Fibroblast of lung (primary cell): ENCODE data around the gene WWOX. TPM values are rescaled to one million over a fixed set of nuclear protein-coding genes. Genes with fewer than 3 reads are reported as not detected.

Experiments used
- DNase-seq, 2 donors: peaks; one replicate each; pipeline versions ENCODE4 v3.0.0 to v3.0.0-alpha.2; 2010; ENCODE audit warnings: low read depth in 2 of 2
- H2AFZ ChIP-seq: 2 replicates; pipeline ENCODE4 v1.5.1; 2012; ENCODE audit warnings: low read length, control low read depth, inconsistent platforms
- H3K27ac ChIP-seq: 2 replicates; pipeline ENCODE4 v1.5.1; 2011; ENCODE audit warnings: low read length, control low read depth; ENCODE audit not compliant: insufficient read depth
- H3K27me3 ChIP-seq: 2 replicates; pipeline ENCODE4 v1.5.1; 2011; ENCODE audit warnings: mild to moderate bottlenecking, low read length; ENCODE audit not compliant: control insufficient read depth, insufficient read depth
- H3K36me3 ChIP-seq: 2 replicates; pipeline ENCODE4 v1.5.1; 2011; ENCODE audit warnings: low read length; ENCODE audit not compliant: control insufficient read depth, insufficient read depth
- H3K4me1 ChIP-seq: 2 replicates; pipeline ENCODE4 v1.5.1; 2011; ENCODE audit warnings: low read length; ENCODE audit not compliant: control insufficient read depth, insufficient read depth; ENCODE audit errors: extremely low read depth
- H3K4me2 ChIP-seq: 2 replicates; pipeline ENCODE4 v1.5.1; 2011; ENCODE audit warnings: low read length, control low read depth; ENCODE audit not compliant: insufficient read depth; ENCODE audit errors: extremely low read depth
- H3K4me3 ChIP-seq, 4 experiments: fragments of 200-600 bp in 1 of 4; sonication (generic) in 1 of 4; replicated peaks in 1 of 4; 2 replicates each; pipeline ENCODE4 v1.5.1; 2011 to 2016; ENCODE audit warnings: low read length in 4 of 4, low read depth in 3 of 4, mild to moderate bottlenecking in 3 of 4, control low read depth in 2 of 4, inconsistent platforms in 1 of 4, mixed read lengths in 1 of 4; ENCODE audit not compliant: insufficient read depth in 1 of 4; ENCODE audit errors: control extremely low read depth in 1 of 4
- H3K79me2 ChIP-seq: 2 replicates; pipeline ENCODE4 v1.5.1; 2012; ENCODE audit warnings: mild to moderate bottlenecking, low read length, inconsistent platforms; ENCODE audit not compliant: control insufficient read depth, insufficient read depth
- H3K9ac ChIP-seq: 2 replicates; pipeline ENCODE4 v1.5.1; 2011; ENCODE audit warnings: mild to moderate bottlenecking, low read length, control low read depth; ENCODE audit not compliant: insufficient read depth
- H3K9me3 ChIP-seq: 2 replicates; pipeline ENCODE4 v1.5.1; 2012; ENCODE audit warnings: low read depth, low read length; ENCODE audit not compliant: control insufficient read depth, insufficient read depth
- H4K20me1 ChIP-seq: 2 replicates; pipeline ENCODE4 v1.5.1; 2011; ENCODE audit warnings: low read length; ENCODE audit not compliant: control insufficient read depth, insufficient read depth; ENCODE audit errors: extremely low read depth
- CTCF ChIP-seq, 2 donors: IDR thresholded peaks in 1 of 2; conservative IDR thresholded peaks in 1 of 2; 1 replicate in 1 of 2; 2 replicates in 1 of 2; pipeline ENCODE4 v1.5.1; 2011 to 2012; ENCODE audit warnings: low read length in 2 of 2, control low read depth in 1 of 2, inconsistent platforms in 1 of 2, low read depth in 1 of 2, mild to moderate bottlenecking in 1 of 2
- EZH2 ChIP-seq: IDR thresholded peaks from 2 replicates; pipeline ENCODE4 v1.5.1; 2012; ENCODE audit warnings: low read length, control low read depth, mild to moderate bottlenecking; ENCODE audit errors: missing control alignments
- polyA plus RNA-seq, 2 donors: library from polyadenylated mRNA; depleted of rRNA in 1 of 2; stranded (reverse) in 1 of 2; unstranded in 1 of 2; fragments of >200 nt; gene quantifications; 2 replicates each; pipeline ENCODE4 v1.2.1, GENCODE V29; 2011 to 2012; ENCODE audit warnings: missing spikeins in 1 of 2
- total RNA-seq: library from RNA; depleted of rRNA; stranded (reverse); fragments of >200 nt; gene quantifications from 2 replicates; pipeline ENCODE4 v1.2.1, GENCODE V29; 2014

The WWOX gene
- total and polyA plus RNA-seq, 2 donors (not counting 1 experiment from before 2014, with no cell fraction given) = 5.6 to 16.3 TPM

- Histone ChIP-seq H4K20me1 (no peaks in the 10 kb centered on the region), H2AFZ (no peak overlapping the region), H3K4me2 (no peak overlapping the region), H3K4me3 (no peak overlapping the region), H3K79me2 (no peaks in the 10 kb centered on the region), H3K9me3 (no peaks in the 10 kb centered on the region), H3K9ac (no peak overlapping the region), H3K4me1 (no peaks in the 10 kb centered on the region), H3K36me3 (no peaks in the 10 kb centered on the region), H3K27me3 (no peaks in the 10 kb centered on the region), H3K27ac (no peak overlapping the region)
- no peak for DNase-seq
- TF ChIP-seq EZH2 = no peak
- TF ChIP-seq CTCF (conservative IDR thresholded peaks at IDR 0.05 in 1 of 2, IDR thresholded peaks at IDR 0.05 in 1 of 2; ENCODE audit: low read depth in 1 of 2, low read length in 2 of 2) = no peak
Observed at GRCh38 chr16:78879011-78879410, 779.6 kb downstream of the WWOX start.

GRCh38 chr16:78882150-78882549 is 782.7 kb downstream of the WWOX start:
- Histone ChIP-seq H3K4me3 (no peak overlapping the region), H3K27ac (no peak overlapping the region), H3K36me3 (no peaks in the 10 kb centered on the region), H3K9ac (no peak overlapping the region), H2AFZ (no peak overlapping the region), H4K20me1 (no peaks in the 10 kb centered on the region), H3K4me1 (no peaks in the 10 kb centered on the region), H3K79me2 (no peaks in the 10 kb centered on the region), H3K4me2 (no peak overlapping the region), H3K9me3 (no peaks in the 10 kb centered on the region), H3K27me3 (no peaks in the 10 kb centered on the region)
- no peak for DNase-seq
- TF ChIP-seq EZH2 (no peak), CTCF (conservative IDR thresholded peaks at IDR 0.05 in 1 of 2, IDR thresholded peaks at IDR 0.05 in 1 of 2; ENCODE audit: low read depth in 1 of 2, low read length in 2 of 2) (no peak)

- Histone ChIP-seq H3K79me2 (no peaks in the 10 kb centered on the region), H3K36me3 (no peaks in the 10 kb centered on the region), H3K4me2 (no peak overlapping the region), H2AFZ (no peak overlapping the region), H3K9me3 (no peaks in the 10 kb centered on the region), H3K27me3 (no peaks in the 10 kb centered on the region), H3K4me1 (no peaks in the 10 kb centered on the region), H3K27ac (no peak overlapping the region), H3K4me3 (no peak overlapping the region), H4K20me1 (no peaks in the 10 kb centered on the region), H3K9ac (no peak overlapping the region)
- no peak for DNase-seq
- TF ChIP-seq EZH2 = no peak
Observed at GRCh38 chr16:78882751-78883150, 783.3 kb downstream of the WWOX start.
